SK-N-SH treated with all-trans-retinoic acid at 6 μM for 48 hours (cell line): ENCODE measurements around the gene RAI14.

Experiments used
- BACH2 ChIP-seq: fragments of 250-450 bp; sonication (Bioruptor Pico); IDR thresholded peaks from 2 replicates; pipeline ENCODE4 v1.9.0; 2021; ENCODE audit warnings: mild to moderate bottlenecking, borderline replicate concordance
- CREB5 ChIP-seq: fragments of 250-450 bp; sonication (Bioruptor Pico); IDR thresholded peaks from 2 replicates; pipeline ENCODE4 v1.5.1; 2020; ENCODE audit warnings: low read depth, mild to moderate bottlenecking, moderate library complexity
- PPARA ChIP-seq: fragments of 250-450 bp; sonication (Bioruptor Pico); IDR thresholded peaks from 2 replicates; pipeline ENCODE4 v1.5.0; 2020; ENCODE audit warnings: mild to moderate bottlenecking, borderline replicate concordance
- ZC3H10 ChIP-seq: fragments of 250-450 bp; sonication (Bioruptor Pico); IDR thresholded peaks from 2 replicates; pipeline ENCODE4 v1.5.1; 2021; ENCODE audit warnings: mild to moderate bottlenecking, moderate library complexity
- TF ChIP-seq, protein P1 (sequence below): fragments of 250-450 bp; sonication (Bioruptor Pico); IDR thresholded peaks from 2 replicates; pipeline ENCODE4 v1.5.1; 2021; ENCODE audit warnings: mild to moderate bottlenecking, moderate library complexity

- TF ChIP-seq PPARA (CRISPR knock-in tag) (no peak), ZC3H10 (no peak), BACH2 (CRISPR knock-in tag) (no peak), CREB5 (no peak)
- TF ChIP-seq, protein P1, sequence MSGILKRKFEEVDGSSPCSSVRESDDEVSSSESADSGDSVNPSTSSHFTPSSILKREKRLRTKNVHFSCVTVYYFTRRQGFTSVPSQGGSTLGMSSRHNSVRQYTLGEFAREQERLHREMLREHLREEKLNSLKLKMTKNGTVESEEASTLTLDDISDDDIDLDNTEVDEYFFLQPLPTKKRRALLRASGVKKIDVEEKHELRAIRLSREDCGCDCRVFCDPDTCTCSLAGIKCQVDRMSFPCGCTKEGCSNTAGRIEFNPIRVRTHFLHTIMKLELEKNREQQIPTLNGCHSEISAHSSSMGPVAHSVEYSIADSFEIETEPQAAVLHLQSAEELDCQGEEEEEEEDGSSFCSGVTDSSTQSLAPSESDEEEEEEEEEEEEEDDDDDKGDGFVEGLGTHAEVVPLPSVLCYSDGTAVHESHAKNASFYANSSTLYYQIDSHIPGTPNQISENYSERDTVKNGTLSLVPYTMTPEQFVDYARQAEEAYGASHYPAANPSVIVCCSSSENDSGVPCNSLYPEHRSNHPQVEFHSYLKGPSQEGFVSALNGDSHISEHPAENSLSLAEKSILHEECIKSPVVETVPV (CRISPR knock-in tag), result no peak
Observed at GRCh38 chr5:34736445-34737115, 80.5 kb downstream of the RAI14 start.
